ENCODE data around the gene IBA57.

IBA57 gene

DNA sequence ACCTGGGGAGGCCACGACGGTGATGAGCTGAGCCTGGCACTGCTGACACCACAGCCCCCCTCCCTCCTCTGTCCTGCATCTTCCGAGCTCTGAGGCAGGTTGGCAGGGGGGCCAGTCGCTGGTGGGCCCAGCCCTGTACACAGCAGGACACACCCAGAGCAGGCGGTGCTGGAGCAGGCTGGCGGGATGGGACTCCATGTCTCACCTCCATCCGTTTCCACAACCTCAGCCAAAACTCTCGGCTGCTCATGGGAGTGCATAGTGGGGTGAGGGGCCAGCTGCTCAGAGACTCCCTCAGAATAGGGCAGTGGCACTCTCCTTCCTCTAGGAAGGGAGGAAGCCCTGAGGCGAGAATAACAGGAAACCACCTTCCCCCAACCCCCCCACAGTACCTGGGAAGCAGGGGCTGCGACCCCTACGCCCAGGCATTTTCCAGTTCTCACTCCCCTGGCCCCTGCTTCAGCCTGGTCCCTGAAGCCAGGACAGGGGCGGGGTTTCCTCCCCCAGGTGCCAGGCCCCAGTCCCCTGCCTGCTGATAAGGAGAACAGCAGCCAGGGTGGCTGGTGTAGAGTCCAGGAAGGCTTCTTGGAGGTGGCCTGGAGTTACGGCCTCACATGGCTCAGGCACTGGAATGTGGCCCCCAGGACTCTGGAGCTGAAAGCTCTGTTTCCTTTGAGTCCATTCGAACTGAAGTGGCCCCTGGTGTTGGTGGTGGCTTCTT is 3.2 kb upstream of the IBA57 start:
- H3K27ac ChIP-seq, result peak overlapping the region in 1 of 2 donors; percentile 97
- DNase-seq (ENCODE audit: low spot score), result no peak
- H3K4me3 ChIP-seq, result peak overlapping the region; percentile 17
- TF ChIP-seq CTCF (IDR thresholded peaks at IDR 0.05), result no peak

DNA sequence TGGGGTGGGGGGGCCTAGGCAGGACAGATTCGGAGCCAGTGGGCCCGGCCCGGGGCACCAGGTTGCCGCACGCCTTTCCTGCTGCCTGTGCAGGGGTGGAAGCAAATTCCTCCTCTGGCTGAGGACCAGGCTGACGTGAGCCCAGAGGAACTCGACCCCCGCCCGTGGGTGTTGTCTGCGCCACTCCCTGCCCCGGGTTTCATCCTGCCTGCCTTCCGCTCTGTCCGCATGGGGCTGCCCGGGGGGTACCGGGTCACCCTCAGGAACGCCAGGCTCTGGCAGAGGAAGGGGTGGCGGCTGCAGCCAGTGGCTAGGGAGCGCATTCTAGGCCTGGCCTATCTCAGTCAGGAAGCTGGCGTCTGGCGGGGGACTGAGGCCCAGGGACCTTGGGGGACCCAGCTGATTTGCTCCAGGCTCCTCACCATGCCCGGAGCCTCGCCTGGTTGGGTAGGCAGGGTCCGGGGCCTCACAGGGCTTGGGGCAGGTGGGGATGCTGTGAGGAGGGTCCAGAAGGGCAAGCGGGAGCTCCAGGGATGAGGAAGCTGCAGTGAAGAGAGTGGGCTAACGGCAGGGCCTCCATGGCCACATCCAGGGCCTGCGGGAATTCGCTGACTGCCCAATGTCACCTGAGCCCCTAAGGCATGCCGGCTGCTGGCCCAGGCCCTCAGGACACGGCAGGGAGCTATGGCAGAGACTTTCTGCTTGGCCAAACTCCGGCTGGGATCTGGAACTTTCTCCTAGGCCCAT is 2.4 kb upstream of the IBA57 start:
- DNase-seq (ENCODE audit: low spot score), result peak; percentile 77
- TF ChIP-seq CTCF (IDR thresholded peaks at IDR 0.05), result no peak
- H3K4me3 ChIP-seq, result peak overlapping the region; percentile 17
- H3K27ac ChIP-seq, result peak overlapping the region in 1 of 2 donors; percentile 97

DNA sequence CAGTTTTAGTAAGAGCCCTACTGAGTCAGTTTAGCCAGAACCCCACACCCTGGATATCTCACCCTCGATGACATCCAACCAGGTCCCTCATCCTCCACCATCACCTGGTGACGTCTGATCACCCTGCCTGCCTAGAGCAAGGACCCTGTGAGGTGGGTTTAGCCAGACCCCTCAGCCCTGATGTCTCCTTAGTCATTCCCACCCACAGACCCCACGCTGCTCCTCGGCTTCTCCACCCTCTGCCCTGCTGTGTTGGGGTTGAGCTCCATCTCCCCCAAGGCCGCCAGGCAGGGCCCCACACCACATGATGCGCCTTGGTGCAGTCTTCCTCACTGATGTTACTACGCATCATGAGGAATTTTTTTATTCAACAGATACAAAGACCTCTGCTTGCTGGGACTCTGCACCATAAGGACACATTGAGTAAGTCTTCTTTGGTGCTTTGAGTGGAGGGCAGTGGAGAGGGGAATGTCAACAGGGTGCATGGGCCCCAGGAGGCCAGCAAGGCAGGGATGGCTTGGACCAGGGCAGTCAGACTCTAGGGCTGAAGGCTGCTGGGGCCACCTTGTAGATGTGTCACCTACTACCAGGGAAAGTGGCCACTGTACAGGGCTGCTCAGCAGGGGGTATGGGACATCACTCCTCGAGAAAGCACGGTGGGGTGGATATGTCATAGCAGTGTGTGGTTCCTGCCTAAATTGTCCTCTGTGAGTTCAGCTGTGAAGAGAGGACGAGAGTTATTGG is 1.7 kb upstream of the IBA57 start:
- Histone ChIP-seq H3K4me3 (no peak overlapping the region), H3K27ac (peak overlapping the region in 1 of 2 donors; percentile 97)
- TF ChIP-seq CTCF (IDR thresholded peaks at IDR 0.05), result no peak
- no peak for DNase-seq (ENCODE audit: low spot score)

DNA sequence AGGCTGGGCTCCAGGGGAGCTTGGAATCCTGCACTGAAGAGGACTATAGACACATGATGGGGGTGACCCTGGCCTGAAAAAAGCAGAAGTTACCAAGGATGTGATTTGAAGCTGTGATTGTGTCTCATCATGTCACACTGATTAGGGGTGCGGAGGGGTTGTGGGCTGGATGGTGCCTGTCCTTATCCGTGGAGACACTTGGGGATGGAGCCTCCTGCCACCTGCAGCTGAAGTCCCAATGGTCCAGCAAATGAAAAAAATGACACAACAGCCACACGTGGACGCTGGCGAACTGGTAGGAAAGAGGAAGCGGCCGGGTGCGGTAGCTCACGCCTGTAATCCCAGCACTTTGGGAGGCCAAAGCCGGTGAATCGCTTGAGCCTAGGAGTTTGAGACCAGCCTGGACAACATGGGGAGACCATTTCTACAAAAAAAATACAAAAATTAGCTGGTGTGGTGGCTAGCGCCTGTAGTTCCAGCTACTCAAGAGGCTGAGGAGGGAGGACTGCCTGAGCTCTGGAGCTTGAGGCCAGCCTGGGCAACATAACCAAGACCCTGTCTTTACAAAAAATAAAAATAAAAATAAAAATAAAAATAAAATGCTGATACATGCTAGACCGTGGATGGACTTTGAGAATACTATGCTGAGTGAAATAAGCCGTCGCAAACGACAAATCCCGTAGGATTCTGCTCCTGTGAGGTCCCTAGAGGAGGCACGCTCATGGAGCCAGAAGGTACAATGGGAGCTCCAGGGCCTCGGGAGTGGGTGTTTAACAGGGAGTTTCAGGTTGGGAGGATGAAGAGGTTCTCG is 838 bp upstream of the IBA57 start:
- Histone ChIP-seq H3K4me3 (peak overlapping the region; percentile 81), H3K27ac (peak overlapping the region; percentile 97 to 100)
- TF ChIP-seq CTCF (IDR thresholded peaks at IDR 0.05), result no peak
- DNase-seq (ENCODE audit: low spot score), result peak; percentile 76

GRCh38 chr1:228166170-228166936 is 749 bp downstream of the IBA57 start:
- peak; percentile 90 for DNase-seq (ENCODE audit: low spot score)
- TF ChIP-seq CTCF (IDR thresholded peaks at IDR 0.05), result no peak
- peak overlapping the region; percentile 97 to 100 for H3K27ac ChIP-seq
- peak overlapping the region; percentile 81 for H3K4me3 ChIP-seq

All from coronary artery (tissue), 2 donors.